Hepatocyte (in vitro differentiated cells): Measurements from ENCODE around the gene ZNF862. TPM values are rescaled to one million over a fixed set of nuclear protein-coding genes. Genes with fewer than 3 reads are reported as not detected.

Experiments
- DNase-seq: peaks from one replicate; pipeline ENCODE4 v3.0.0-alpha.2; 2016; ENCODE audit warnings: low spot score
- H2AFZ ChIP-seq: fragments of 200-600 bp; sonication (generic); 2 replicates; pipeline ENCODE4 v1.6.0; 2016; ENCODE audit warnings: antibody characterized with exemption, mild to moderate bottlenecking
- H3K27ac ChIP-seq: fragments of 200-600 bp; sonication (generic); 2 replicates; pipeline ENCODE4 v1.5.1; 2016; ENCODE audit warnings: mild to moderate bottlenecking
- H3K27me3 ChIP-seq: fragments of 200-600 bp; sonication (generic); 2 replicates; pipeline ENCODE4 v1.6.1; 2016
- H3K36me3 ChIP-seq: fragments of 200-600 bp; sonication (generic); replicated peaks from 2 replicates; pipeline ENCODE4 v1.5.1; 2016; ENCODE audit warnings: low read depth; ENCODE audit not compliant: insufficient read depth
- H3K4me1 ChIP-seq: fragments of 200-600 bp; sonication (generic); 2 replicates; pipeline ENCODE4 v1.5.1; 2016; ENCODE audit warnings: mild to moderate bottlenecking, moderate library complexity; ENCODE audit not compliant: insufficient read depth
- H3K4me2 ChIP-seq: fragments of 200-600 bp; sonication (generic); 2 replicates; pipeline ENCODE4 v1.6.0; 2016
- H3K4me3 ChIP-seq: fragments of 200-600 bp; sonication (generic); 2 replicates; pipeline ENCODE4 v1.5.1; 2016; ENCODE audit warnings: mild to moderate bottlenecking
- H3K79me2 ChIP-seq: fragments of 200-600 bp; sonication (generic); 2 replicates; pipeline ENCODE4 v1.6.0; 2017; ENCODE audit warnings: mild to moderate bottlenecking
- H3K9me2 ChIP-seq: fragments of 200-600 bp; sonication (generic); replicated peaks from 2 replicates; pipeline ENCODE4 v1.6.0; 2017; ENCODE audit warnings: mild to moderate bottlenecking; ENCODE audit not compliant: insufficient read depth
- H3K9me3 ChIP-seq: fragments of 200-600 bp; sonication (generic); 2 replicates; pipeline ENCODE4 v1.5.1; 2016; ENCODE audit warnings: low read depth, mild to moderate bottlenecking
- H4K20me1 ChIP-seq: fragments of 200-600 bp; sonication (generic); 2 replicates; pipeline ENCODE4 v1.6.0; 2016; ENCODE audit warnings: mild to moderate bottlenecking; ENCODE audit not compliant: insufficient read depth, poor library complexity, severe bottlenecking
- CTCF ChIP-seq: fragments of 200-600 bp; sonication (generic); IDR thresholded peaks from 2 replicates; pipeline ENCODE4 v1.5.1; 2016; ENCODE audit warnings: antibody characterized with exemption, mild to moderate bottlenecking; ENCODE audit not compliant: poor library complexity
- EZH2 ChIP-seq: fragments of 200-600 bp; sonication (generic); IDR thresholded peaks from 2 replicates; pipeline ENCODE4 v1.6.1; 2016; ENCODE audit warnings: antibody characterized with exemption, mild to moderate bottlenecking, borderline replicate concordance
- EZH2phosphoT487 ChIP-seq: fragments of 200-600 bp; sonication (generic); IDR thresholded peaks from one replicate; pipeline ENCODE4 v1.6.1; 2018; ENCODE audit warnings: antibody characterized with exemption, mild to moderate bottlenecking, low read depth, moderate library complexity; ENCODE audit not compliant: unreplicated experiment, severe bottlenecking
- WGBS: methylation state at CpG from one replicate; pipeline ENCODE4 v1.1.6; 2016; ENCODE audit warnings: low lambda C conversion rate; ENCODE audit errors: missing lambda C conversion rate; 5-methylcytosine and 5-hydroxymethylcytosine counted together
- polyA plus RNA-seq: library from polyadenylated mRNA; unstranded; fragments of >200 nt; fragmentation: Nextera tagmentation; extraction: Ambion mirVana; gene quantifications from 2 replicates; pipeline ENCODE4 v1.2.1, GENCODE V29; 2016
- total RNA-seq: library from RNA; depleted of rRNA; stranded (reverse); fragments of >200 nt; gene quantifications from 2 replicates; pipeline ENCODE4 v1.2.3, GENCODE V29; 2014

The ZNF862 gene
- total and polyA plus RNA-seq, 2 experiments from 2014 or later = 3.5 to 9.2 TPM

- H3K4me2 ChIP-seq = no peak overlapping the region
These were observed 23.1 kb upstream of the ZNF862 start for GRCh38 chr7:149815121-149815520.

GRCh38 chr7:149815661-149816266, 22.4 kb upstream of the ZNF862 start:
- Histone ChIP-seq H3K27ac (no peak overlapping the region), H3K79me2 (no peaks in the 10 kb centered on the region), H2AFZ (no peak overlapping the region), H3K4me3 (no peak overlapping the region), H3K4me2 (no peak overlapping the region), H3K36me3 (no peaks in the 10 kb centered on the region), H4K20me1 (no peaks in the 10 kb centered on the region), H3K9me3 (no peaks in the 10 kb centered on the region), H3K4me1 (no peaks in the 10 kb centered on the region), H3K27me3 (no peaks in the 10 kb centered on the region), H3K9me2 (no peaks in the 10 kb centered on the region)
- 85% methylated on average over 5 of the region's 16 CpGs for WGBS
- no peak for DNase-seq
- TF ChIP-seq CTCF (no peak), EZH2phosphoT487 (no peak), EZH2 (no peak)

More at GRCh38 chr7:149815121-149815520, 23.1 kb upstream of the ZNF862 start:
- Histone ChIP-seq H3K79me2 (no peaks in the 10 kb centered on the region), H3K9me3 (no peaks in the 10 kb centered on the region), H3K27me3 (no peaks in the 10 kb centered on the region), H3K4me3 (no peak overlapping the region), H3K27ac (no peak overlapping the region), H3K36me3 (no peaks in the 10 kb centered on the region), H3K9me2 (no peaks in the 10 kb centered on the region), H3K4me1 (no peaks in the 10 kb centered on the region), H4K20me1 (no peaks in the 10 kb centered on the region), H2AFZ (no peak overlapping the region)
- TF ChIP-seq CTCF = no peak
- no peak for TF ChIP-seq EZH2
- TF ChIP-seq EZH2phosphoT487 = no peak
- no peak for DNase-seq
- WGBS = 93% methylated on average over 11 of the region's 12 CpGs

GRCh38 chr7:149816267-149816751, 21.9 kb upstream of the ZNF862 start:
- no peak for TF ChIP-seq EZH2phosphoT487
- 83% methylated on average over 10 of the region's 21 CpGs for WGBS

GRCh38 chr7:149816794-149817193, 21.4 kb upstream of the ZNF862 start:
- 88% methylated on average over 4 of the region's 4 CpGs for WGBS
- TF ChIP-seq CTCF (no peak), EZH2 (no peak), EZH2phosphoT487 (no peak)
- H3K4me3 ChIP-seq = no peak overlapping the region
- no peaks in the 10 kb centered on the region for H3K9me3 ChIP-seq
- H3K79me2 ChIP-seq = no peaks in the 10 kb centered on the region
- no peak overlapping the region for H3K27ac ChIP-seq
- H3K4me1 ChIP-seq = no peaks in the 10 kb centered on the region
- H3K36me3 ChIP-seq = no peaks in the 10 kb centered on the region
- no peaks in the 10 kb centered on the region for H3K9me2 ChIP-seq
- H2AFZ ChIP-seq = no peak overlapping the region
- H4K20me1 ChIP-seq = no peaks in the 10 kb centered on the region
- no peak for DNase-seq
- H3K4me2 ChIP-seq = no peak overlapping the region
- H3K27me3 ChIP-seq = no peaks in the 10 kb centered on the region

More at GRCh38 chr7:149816267-149816751, 21.9 kb upstream of the ZNF862 start:
- H3K27me3 ChIP-seq = no peaks in the 10 kb centered on the region
- H3K9me3 ChIP-seq = no peaks in the 10 kb centered on the region
- no peaks in the 10 kb centered on the region for H3K4me1 ChIP-seq
- H3K27ac ChIP-seq = no peak overlapping the region
- H2AFZ ChIP-seq = no peak overlapping the region
- no peaks in the 10 kb centered on the region for H3K79me2 ChIP-seq
- H3K4me2 ChIP-seq = no peak overlapping the region
- no peaks in the 10 kb centered on the region for H3K9me2 ChIP-seq
- no peaks in the 10 kb centered on the region for H4K20me1 ChIP-seq
- H3K4me3 ChIP-seq = no peak overlapping the region
- no peaks in the 10 kb centered on the region for H3K36me3 ChIP-seq
- DNase-seq = no peak
